GM21529 (cell line): Measurements from ENCODE around the gene TMPRSS11D.

Source experiments
- ATAC-seq: cut with Tn5 transposase; IDR thresholded peaks from one replicate; pipeline ENCODE4 v1.9.1; 2021; ENCODE audit not compliant: unreplicated experiment

TMPRSS11D gene

DNA sequence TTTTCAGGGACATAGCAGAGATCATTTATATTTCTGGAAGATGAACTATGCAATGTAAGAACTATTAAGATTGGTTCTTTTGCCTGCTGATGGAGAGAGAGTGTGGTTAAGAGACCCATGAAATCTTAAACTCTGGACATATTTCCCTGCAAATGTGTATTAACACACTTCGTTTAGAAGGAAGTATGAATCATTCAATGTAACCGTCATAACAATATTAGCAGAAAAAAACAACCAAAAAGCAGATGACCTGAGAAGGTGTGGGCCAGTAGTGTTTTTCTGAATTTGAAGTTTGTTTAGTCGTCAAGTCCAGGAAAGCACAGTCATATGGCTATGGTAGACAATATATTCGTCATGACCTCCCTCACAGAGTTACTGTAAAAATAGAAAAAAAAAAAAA, 2.5 kb upstream of the TMPRSS11D start:
- ATAC-seq: no peak

DNA sequence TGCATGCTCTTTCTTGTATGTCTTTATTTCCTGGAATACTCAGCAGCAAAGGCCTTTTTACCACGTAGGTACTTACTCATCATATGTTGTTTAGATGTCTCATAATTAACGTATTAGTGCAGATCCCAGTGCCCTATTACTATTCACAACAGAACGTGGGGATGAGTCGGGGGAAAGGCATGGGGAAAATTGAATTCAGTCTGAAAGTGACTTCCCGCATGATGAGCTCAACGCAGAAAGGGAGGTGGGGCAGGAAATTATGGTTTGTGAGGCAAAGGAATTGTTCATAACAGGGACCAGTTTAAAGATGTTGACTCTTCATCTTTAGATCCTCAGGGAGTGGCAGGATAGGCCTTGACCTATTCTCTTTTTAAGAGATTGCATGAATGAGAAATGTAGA, 2.0 kb upstream of the TMPRSS11D start:
- no peak for ATAC-seq

DNA sequence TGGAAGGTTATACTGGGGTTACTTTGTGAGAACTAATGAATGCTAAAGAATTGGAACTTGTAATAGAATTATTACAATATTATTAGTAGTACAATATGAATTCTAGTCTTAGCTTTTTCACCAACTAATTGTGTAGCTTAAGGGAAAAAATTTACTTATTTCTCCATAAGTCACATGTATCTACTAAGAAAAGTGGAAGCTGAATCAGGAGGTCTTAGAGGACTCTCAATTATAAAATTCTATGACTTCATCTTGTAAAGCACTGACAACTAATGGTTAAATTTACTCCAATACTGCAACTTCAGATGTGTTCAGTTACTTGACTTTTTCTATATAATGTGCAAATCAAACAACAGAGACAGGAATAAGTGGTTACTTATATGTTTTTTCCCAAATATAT, 899 bp upstream of the TMPRSS11D start:
- ATAC-seq: no peak

DNA sequence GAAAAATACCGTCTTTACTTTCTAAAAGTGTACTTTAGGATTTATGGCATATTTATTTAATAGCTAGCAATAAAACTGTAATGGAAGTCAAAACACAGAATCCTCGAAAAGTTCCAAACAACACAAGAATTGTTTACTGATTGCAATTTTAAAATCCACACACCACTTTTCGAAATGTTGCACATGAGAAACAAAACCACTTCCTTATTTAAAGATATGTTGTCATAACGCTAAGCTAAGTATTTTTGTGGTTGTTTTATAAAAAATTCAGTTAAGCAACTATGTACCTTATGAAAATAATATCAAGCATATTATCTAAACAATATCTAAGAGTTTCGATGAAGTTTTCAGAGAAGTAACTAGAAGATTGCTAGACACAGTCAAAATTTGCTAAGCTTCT, 344 bp downstream of the TMPRSS11D start:
- ATAC-seq: no peak

DNA sequence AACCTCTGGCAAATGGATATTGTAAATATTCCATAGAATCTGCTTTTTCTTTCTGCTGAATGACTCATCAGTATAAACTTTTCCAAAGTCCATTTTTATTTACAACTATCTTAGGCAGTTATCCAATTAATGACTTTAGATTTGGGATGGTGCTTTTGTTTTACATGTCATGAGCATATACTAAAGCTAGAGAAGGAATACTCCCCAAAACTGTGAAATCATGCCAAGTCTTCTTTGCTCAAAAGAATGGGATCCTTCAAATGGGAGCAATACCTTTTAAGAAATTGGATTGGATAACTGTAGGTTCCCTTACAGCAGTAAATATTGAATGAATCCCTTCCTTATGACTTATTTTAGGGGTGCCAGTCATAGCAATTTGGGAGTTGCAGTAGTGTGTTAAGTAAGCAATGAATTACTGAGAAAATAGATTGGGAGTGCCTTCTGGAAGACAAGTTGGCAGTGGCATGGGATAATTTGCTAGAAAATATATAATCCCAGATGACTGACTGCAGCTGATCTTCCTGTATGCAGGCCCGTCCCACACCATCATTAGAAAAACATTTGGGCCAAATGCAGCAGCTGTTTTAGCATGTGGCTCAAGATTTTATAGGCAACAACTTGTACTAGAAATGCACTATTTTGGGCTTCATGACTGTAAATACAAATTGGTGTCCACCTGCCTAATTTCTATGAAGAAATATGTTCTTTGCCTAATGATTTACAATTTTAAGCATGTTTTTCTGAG, 2.8 kb downstream of the TMPRSS11D start:
- no peak for ATAC-seq

DNA sequence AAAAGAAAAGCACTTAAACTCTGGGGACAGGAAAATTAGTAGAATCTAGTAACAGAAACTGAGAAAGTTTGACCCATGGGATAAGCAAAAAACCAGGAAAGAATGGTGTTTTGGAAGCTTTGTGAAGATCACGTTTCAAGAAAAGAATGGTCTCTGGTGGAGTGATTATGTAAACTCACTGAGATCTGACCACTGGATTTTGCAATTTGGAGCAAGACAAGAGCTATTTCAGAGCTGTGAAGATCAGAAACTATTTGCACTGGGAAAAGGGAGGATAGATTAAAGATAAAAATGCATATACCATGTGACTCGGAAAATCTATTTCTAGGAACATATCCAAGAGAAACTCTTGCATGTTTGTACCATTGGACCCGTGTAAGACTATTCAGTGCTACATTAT, 4.3 kb downstream of the TMPRSS11D start:
- ATAC-seq: no peak

DNA sequence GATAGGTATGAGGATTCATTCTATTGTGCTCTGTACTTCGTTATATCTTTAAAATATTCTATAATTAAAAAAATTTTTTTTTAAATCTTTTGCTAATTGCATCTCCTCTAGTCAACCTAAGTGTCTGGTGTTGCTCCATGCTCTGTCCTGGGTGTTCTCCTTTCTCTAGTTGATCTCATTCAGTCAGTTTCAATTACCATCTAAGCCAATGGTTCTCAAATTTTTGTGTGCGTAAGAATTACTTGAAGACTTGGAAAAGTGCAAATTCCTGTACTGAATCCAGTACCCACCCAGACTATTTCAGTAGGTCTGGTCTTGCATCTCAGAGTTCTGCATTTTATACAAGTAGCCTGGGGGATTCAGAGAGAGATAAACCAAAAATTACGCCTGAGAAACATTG, 6.7 kb downstream of the TMPRSS11D start:
- ATAC-seq: no peak

DNA sequence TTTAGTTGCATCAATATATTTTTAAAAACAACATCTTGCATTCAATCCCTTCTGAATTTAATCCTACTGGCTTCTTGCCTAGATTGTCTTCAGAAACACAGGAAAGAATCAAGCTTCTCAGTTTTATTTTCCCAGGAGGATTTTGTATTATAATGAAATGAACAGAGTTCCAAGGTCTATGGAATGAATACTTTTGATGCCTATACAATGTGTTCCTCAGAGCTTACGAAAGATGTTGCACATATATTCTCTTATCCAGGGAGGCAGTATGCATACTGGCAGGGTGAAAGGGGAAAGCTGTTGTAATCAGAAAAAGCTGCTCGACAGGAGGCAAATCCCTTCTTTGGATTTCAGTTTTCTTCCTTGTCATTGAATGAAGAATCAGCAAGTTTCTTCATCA, 8.8 kb downstream of the TMPRSS11D start:
- no peak for ATAC-seq

GRCh38 chr4:67873116-67873515, 10.7 kb downstream of the TMPRSS11D start:
- ATAC-seq: no peak

DNA sequence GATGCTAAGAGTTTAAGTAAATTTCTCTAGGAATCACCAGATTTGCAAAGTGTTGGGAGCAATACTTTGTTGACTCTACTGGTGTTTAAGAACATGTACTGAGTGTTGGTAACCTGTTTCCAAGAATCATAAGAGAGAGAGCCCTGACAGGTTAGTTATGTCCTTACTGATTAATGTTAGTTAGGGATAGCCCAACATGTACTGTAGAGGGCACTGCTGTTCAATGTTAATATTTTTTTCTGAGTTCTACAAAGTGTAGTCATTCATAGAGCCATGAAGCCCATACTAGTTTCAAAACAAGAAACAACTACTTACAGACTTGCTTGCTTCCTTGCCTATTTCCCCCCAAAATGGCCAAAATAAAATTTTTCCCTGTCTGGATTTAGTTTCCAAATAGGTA, 11.9 kb downstream of the TMPRSS11D start:
- ATAC-seq: peak; percentile 92

DNA sequence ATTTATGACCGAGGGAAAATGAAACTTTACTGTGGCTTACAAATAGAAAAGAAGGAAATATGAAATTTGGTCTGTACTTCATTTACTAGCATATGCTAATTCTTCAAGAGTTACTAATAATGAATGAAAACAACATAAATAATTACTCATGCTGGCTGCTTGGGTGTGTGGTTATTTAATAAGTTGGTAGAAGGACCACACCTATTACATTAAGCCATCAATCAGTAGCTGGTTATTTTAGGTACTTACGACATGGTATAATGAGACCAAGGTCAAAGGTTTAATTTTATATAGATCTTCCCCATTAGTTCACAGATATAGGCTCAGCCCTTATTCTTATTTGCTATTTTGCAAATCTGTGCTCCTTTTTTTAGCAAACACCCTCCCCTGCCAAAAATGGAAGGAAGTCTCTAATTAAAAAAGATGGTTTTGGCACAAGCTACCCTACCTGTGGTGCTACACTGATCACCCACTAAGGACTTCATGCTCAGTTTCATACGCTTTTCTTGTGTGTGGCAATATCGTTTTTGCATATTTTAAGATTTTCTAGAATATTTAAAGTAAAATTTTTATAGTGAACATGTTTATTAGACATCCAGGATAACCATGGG, 14.1 kb downstream of the TMPRSS11D start:
- no peak for ATAC-seq

- no peak for ATAC-seq
Observed at GRCh38 chr4:67861513-67861912, 22.3 kb downstream of the TMPRSS11D start.

DNA sequence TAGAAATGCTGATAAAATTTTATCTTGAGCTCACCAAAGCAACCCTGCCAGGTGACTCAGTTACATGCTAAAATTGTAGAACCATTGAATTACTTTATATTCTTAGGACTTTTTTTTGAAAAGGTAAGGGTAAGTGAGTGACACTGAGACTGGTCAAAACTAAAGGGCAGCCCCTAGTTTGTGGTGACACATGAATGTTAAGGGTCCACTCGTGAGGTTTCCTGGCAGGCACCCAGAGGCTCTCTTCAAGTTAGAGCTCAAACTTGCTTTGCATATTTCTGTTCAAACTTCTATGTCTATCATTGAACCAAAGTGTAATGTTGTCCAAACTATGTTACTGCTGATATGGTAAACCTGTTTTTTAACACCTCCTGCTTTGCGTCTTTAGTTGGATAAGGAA, 30.5 kb downstream of the TMPRSS11D start:
- no peak for ATAC-seq

GRCh38 chr4:67820903-67821302, 62.9 kb downstream of the TMPRSS11D start:
- ATAC-seq: no peak

- ATAC-seq: no peak
Observed at GRCh38 chr4:67810011-67810410, 73.8 kb downstream of the TMPRSS11D start.

- ATAC-seq: no peak
Observed at GRCh38 chr4:67809502-67809901, 74.3 kb downstream of the TMPRSS11D start.

GRCh38 chr4:67796810-67797209, 87.0 kb downstream of the TMPRSS11D start:
- no peak for ATAC-seq

DNA sequence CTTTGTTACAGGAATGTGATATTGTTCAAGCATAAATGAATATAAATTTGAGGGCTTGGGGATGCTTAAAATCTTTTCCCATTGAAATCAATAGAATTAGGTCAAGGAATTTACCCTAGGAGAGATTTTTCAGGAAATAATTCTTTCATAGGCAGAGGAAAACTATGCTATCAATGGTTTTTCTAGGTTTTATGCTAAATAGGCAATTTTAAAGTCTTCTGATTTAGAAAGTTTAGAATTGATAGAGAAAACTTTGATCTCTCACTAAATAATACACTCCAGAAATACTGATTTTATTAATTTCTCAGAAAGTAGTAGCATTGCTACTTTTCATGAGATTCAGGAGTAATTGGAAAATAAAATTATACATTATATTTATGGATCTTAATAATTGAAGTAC, 93.1 kb downstream of the TMPRSS11D start:
- no peak for ATAC-seq

- no peak for ATAC-seq
Observed at GRCh38 chr4:67787311-67787710, 96.5 kb downstream of the TMPRSS11D start.

- no peak for ATAC-seq
Observed at GRCh38 chr4:67785528-67785927, 98.3 kb downstream of the TMPRSS11D start.

- ATAC-seq: no peak
Observed at GRCh38 chr4:67779631-67780030, 104.2 kb downstream of the TMPRSS11D start.

- ATAC-seq: no peak
Observed at GRCh38 chr4:67776746-67777145, 107.1 kb downstream of the TMPRSS11D start.
